ENCODE results near the gene TRIP6.

The TRIP6 gene

DNA sequence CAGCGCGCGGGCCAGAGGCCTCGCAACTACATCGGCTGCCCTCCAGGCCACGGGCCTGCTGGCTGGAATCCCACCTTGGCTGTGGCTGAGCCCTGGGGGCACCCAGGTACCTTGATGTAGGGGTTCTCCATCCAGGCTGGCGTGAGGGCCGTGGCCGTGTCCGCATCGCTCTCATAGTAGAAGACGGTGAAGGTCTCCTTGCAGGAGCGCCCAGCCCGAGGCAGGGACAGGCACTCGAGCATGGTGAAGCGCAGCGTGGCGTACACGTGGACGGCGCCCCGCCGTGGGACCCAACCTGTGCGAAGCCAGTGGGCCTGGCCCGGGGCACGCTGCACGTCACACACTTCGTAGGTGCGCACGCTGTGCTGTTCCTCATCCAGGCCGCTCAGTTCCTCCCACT lies 43.7 kb upstream of the TRIP6 start:
- no peak overlapping the region for H3K4me3 ChIP-seq (replicated peaks in 1 of 2; ENCODE audit: low read depth in 2 of 2, low read length in 2 of 2)
- no peak for DNase-seq (ENCODE audit: low read depth in 2 of 2)
- no peak for TF ChIP-seq CTCF (IDR thresholded peaks at IDR 0.05; ENCODE audit: low read depth, low read length)

DNA sequence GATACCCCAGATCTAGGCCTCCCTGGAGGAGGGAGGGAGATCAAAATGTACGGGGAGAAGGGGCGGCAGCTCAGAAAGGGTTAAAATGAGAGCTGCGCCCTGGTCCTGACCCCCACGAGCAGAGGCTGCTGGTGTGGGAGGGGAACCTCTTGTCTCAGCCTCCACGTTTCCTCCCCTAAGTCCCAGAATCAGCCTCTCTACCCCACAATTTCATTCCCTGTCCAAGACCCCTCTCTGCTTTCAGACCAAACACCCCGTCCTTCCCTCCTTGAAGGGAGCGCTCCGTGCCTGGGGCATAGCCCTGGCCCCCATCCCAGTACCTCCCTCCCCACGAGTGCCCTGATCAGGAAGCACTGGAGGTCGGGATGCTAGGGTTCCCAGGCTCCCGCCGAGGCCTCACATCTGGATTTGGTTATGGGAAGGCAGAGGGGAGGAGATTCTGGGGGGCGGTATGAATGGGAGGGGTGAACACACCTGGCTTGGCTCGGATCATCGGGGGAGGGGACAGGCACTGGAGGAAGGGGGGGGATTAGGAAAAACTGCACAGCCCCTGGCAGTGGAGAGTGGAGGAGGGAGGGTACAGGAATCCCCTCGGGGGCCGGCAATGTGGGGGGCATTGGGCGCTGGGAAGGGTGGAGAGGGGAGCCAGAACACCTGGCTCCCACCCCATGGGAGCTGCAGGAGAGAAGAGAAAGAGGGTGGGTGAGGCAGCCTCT lies 42.5 kb upstream of the TRIP6 start:
- no peak for DNase-seq (ENCODE audit: low read depth in 2 of 2)
- no peak for TF ChIP-seq CTCF (IDR thresholded peaks at IDR 0.05; ENCODE audit: low read depth, low read length)
- peak overlapping the region; percentile 73 to 87 for H3K4me3 ChIP-seq (replicated peaks in 1 of 2; ENCODE audit: low read depth in 2 of 2, low read length in 2 of 2)

GRCh38 chr7:100825215-100825671 lies 41.9 kb upstream of the TRIP6 start:
- DNase-seq (ENCODE audit: low read depth in 2 of 2) = peak; percentile 33 to 38
- peak overlapping the region; percentile 73 to 87 for H3K4me3 ChIP-seq (replicated peaks in 1 of 2; ENCODE audit: low read depth in 2 of 2, low read length in 2 of 2)
- no peak for TF ChIP-seq CTCF (IDR thresholded peaks at IDR 0.05; ENCODE audit: low read depth, low read length)

- peak; percentile 54 to 60 for DNase-seq (ENCODE audit: low read depth in 2 of 2)
- peak; percentile 19 for TF ChIP-seq CTCF (IDR thresholded peaks at IDR 0.05; ENCODE audit: low read depth, low read length)
- peak overlapping the region; percentile 73 to 87 for H3K4me3 ChIP-seq (replicated peaks in 1 of 2; ENCODE audit: low read depth in 2 of 2, low read length in 2 of 2)
Measured at GRCh38 chr7:100825751-100826513, 41.3 kb upstream of the TRIP6 start.

DNA sequence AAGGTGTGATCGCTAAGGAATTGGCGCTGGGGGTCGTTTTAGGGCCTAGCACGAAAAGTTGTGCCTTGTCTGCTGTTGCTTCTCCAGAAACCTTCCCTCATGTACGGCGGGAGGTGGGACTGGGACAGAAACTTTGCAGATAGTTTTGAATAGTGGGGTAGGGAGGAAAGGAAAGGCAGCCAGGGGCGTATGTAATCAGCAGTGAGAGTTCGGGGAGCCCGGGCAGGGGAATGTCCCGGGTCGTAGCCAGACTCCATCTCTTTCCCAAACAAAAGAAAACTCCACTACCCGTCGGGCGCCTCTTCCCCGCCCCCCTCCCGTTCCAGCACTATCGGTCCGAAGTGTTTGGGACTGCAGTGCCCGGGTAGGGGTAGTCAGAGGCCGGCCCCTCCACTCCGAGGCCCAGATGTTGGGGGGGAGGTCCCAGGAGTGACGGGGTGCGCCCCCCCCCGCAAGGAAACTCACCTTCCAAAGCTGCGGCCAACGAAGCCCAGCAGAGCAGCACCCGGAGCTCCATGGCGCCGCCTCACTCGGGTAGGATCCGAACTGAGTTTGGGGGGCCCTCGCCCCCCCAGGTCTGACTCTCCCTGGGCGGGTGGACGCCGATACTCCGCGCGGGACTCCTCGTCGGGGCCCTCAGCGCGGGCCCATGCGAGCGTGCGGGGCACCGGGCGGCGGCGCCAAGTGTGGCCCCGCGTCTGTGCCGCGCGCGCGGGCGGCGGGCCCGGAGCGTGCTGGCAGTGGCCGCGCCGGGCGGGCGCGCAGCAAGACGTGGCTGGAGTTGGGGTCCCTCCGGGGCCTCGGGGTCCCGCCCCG lies 40.5 kb upstream of the TRIP6 start:
- DNase-seq (ENCODE audit: low read depth in 2 of 2) = peak in 1 of 2 donors; percentile 29
- peak overlapping the region; percentile 73 to 87 for H3K4me3 ChIP-seq (replicated peaks in 1 of 2; ENCODE audit: low read depth in 2 of 2, low read length in 2 of 2)
- no peak for TF ChIP-seq CTCF (IDR thresholded peaks at IDR 0.05; ENCODE audit: low read depth, low read length)

DNA sequence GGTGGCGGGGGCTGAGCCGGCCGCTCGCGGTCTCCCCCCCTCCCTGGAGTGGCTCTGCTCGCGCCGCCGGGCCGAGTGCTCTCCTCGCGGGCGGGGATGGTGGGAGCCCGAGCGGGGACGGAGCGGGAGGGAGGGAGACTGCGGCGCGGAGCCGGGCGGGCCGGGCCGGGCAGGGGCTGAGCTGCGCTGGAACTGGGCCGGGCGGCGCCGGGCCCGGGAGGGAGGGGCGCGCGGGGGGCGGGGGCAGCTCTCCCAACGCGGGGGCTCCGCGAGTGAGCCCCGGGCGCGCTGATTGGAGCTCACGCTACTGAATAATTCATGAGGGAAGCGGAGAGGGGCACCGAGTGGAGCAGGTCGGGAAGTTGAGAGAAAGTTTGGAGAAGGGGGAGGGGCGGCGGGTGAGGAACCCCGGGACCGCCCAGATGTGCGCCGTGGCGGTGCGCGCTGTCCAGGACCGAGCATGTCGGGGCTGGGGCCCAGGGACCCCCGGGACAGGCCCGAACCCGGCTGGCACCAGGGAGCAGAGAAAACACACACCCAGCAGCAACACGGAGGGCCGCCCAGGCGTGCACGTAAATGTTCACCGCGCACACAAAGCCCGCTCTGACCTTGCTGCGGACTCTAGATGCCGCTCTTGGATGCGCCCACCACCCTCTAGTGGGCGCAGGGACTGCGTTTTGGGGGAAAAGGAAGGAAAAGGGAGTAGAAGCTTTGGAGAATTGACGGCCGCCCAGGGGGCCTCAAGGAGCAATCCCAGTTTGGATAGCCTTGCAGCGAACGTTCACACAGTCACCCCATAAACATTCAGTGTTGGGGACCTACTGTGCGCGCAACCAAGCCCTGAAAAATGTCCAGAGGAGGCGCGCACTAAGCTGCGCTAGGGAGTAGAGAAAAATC lies 39.6 kb upstream of the TRIP6 start, which contains the start of gene EPHB4:
Gene EPHB4, minus strand, starts transcription at position 194 of the 897 bp plus-strand sequence. CDS start 493 bp downstream, outside the sequence.
- peak; percentile 53 for TF ChIP-seq CTCF (IDR thresholded peaks at IDR 0.05; ENCODE audit: low read depth, low read length)
- DNase-seq (ENCODE audit: low read depth in 2 of 2) = peak; percentile 85 to 93
- peak within 1 kb of the TSS; percentile 73 to 87 for H3K4me3 ChIP-seq (replicated peaks in 1 of 2; ENCODE audit: low read depth in 2 of 2, low read length in 2 of 2)

All from cardiac fibroblast (primary cell).